GM18868 (cell line): ENCODE data around the gene FHL2.

ENCODE experiments used
- ATAC-seq: cut with Tn5 transposase; IDR thresholded peaks from one replicate; pipeline ENCODE4 v1.9.1; 2021; ENCODE audit warnings: mild to moderate bottlenecking, moderate library complexity; ENCODE audit not compliant: unreplicated experiment

The FHL2 gene

GRCh38 chr2:105321875-105322646 lies 76.8 kb downstream of the FHL2 start:
- ATAC-seq = peak; percentile 52

- ATAC-seq = no peak
Measured at GRCh38 chr2:105320651-105321215, 78.1 kb downstream of the FHL2 start.

DNA sequence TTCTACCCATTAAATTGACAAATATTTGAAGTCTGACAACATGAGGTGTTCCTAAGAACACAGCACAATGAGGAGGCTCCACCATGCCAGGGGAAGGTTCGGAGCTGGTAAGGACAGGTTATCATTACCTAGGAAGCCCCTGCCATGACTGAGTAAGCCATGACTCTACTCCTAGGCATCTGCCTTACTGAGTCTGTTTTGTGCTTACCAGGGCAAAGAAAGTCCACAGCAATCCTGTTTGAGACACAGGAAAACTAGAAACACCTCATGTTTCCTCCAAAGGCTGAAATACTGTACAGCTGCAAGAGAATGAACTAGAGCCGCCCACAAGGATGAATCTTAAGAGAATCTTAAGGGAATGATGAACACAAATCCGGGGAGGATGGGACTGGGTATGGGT lies 80.9 kb downstream of the FHL2 start:
- ATAC-seq = no peak

DNA sequence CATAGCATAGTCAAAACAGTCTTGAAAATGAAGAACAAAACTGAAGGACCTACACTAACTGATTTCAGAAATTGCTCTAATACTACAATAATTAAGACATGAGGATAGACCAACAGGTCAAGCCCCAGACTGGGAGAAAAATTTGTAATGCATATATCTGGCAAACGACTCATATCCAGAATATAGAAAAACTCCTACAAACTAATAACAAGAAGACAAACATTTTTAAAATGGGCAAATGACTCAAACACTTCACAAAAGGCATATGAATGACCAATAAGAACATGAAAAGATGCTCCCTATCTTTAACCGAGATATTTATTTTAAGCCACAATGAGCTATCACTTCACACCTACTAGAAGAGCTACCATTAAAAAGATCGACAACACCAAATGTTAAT lies 83.5 kb downstream of the FHL2 start:
- ATAC-seq = peak; percentile 75

DNA sequence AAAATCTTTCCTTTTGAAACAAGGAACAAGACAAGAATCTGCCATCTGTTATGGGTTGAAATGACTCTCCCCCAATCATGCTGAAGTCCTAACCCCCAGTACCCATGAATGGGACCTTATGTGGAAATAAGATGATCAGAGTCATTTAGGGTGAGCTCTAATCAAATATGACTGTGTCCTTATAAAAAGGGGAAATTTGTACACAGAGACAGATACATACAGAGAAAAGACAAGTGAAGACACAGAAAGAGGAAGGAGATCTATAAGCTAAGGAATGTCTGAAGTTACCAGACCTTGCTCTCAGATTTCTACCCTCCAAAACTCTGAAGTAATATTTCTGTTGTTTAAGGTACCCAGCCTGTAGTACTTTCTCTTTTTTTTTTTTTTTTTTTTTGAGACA lies 85.0 kb downstream of the FHL2 start:
- ATAC-seq = peak; percentile 46
